K562 (cell line): ENCODE results near the gene IFRD1. TPM values are rescaled to one million over a fixed set of nuclear protein-coding genes. Genes with fewer than 3 reads are reported as not detected.

Experiments
- CXXC5 ChIP-seq: fragments of 250-450 bp; sonication (Bioruptor Pico); IDR thresholded peaks from 2 replicates; pipeline ENCODE4 v1.8.0; 2022; ENCODE audit warnings: inconsistent platforms, mild to moderate bottlenecking, moderate library complexity
- ERF ChIP-seq: fragments of 450-650 bp; formaldehyde crosslinking; IDR thresholded peaks from 2 replicates; pipeline ENCODE4 v1.4.0; 2020; ENCODE audit warnings: mild to moderate bottlenecking, mixed read lengths
- HNRNPUL1 ChIP-seq: fragments of 200-400 bp; formaldehyde crosslinking; IDR thresholded peaks from 2 replicates; pipeline ENCODE4 v1.6.1; 2017; ENCODE audit warnings: low read length
- PHB2 ChIP-seq: fragments of 450-650 bp; IDR thresholded peaks from 2 replicates; pipeline ENCODE4 v1.6.1; 2017; ENCODE audit warnings: low read depth
- PML ChIP-seq: IDR thresholded peaks from 2 replicates; pipeline ENCODE4 v1.6.1; 2012; ENCODE audit warnings: low read length, inconsistent platforms
- RERE ChIP-seq: sonication (generic); formaldehyde crosslinking; IDR thresholded peaks from 2 replicates; pipeline ENCODE4 v1.8.0; 2023; ENCODE audit warnings: missing genetic modification reagents, mild to moderate bottlenecking, borderline replicate concordance
- SP2 ChIP-seq: IDR thresholded peaks from 2 replicates; pipeline ENCODE4 v1.6.1; 2011; ENCODE audit warnings: mild to moderate bottlenecking, low read depth, low read length, moderate library complexity; ENCODE audit not compliant: poor library complexity, severe bottlenecking; ENCODE audit errors: extremely low read depth
- ZBTB12 ChIP-seq: fragments of 250-450 bp; sonication (Bioruptor Pico); IDR thresholded peaks from 2 replicates; pipeline ENCODE4 v1.4.0; 2020
- ZNF12 ChIP-seq: sonication (generic); formaldehyde crosslinking; IDR thresholded peaks from 2 replicates; pipeline ENCODE4 v1.4.0; 2020; ENCODE audit warnings: mild to moderate bottlenecking, missing genetic modification reagents
- ZNF785 ChIP-seq: fragments of 250-450 bp; sonication (Bioruptor Pico); IDR thresholded peaks from 2 replicates; pipeline ENCODE4 v1.4.0; 2020; ENCODE audit warnings: mild to moderate bottlenecking
- polyA plus RNA-seq, 8 experiments: library from polyadenylated mRNA; depleted of rRNA in 4 of 8; stranded (reverse) in 5 of 8; unstranded in 3 of 8; fragments of >200 nt; fragmentation: Nextera tagmentation in 2 of 8; fragmentation: Illumina TruSeq in 1 of 8; extraction: Ambion mirVana in 2 of 8; extraction: Trizol in 1 of 8; gene quantifications; 2 replicates each; pipeline versions ENCODE4 v1.2.1 to v1.2.3, GENCODE V29; 2011 to 2014; ENCODE audit warnings: inconsistent platforms in 1 of 8, missing spikeins in 1 of 8
- total RNA-seq, 7 experiments: library from RNA; depleted of rRNA in 6 of 7; stranded (reverse); fragments of >200 nt in 6 of 7; fragmentation: Illumina TruSeq in 2 of 7; extraction: Trizol in 2 of 7; gene quantifications; 2 replicates each; pipeline versions ENCODE4 v1.2.1 to v1.2.3, GENCODE V29; 2011 to 2021; ENCODE audit warnings: low replicate concordance in 1 of 7
- TF ChIP-seq, protein P1 (sequence below): fragments of 200-800 bp; sonication (Bioruptor generic); IDR thresholded peaks from 2 replicates; pipeline ENCODE4 v1.6.1; 2016; ENCODE audit warnings: missing genetic modification characterization, missing compliant biosample characterization
- TF ChIP-seq, protein P2 (sequence below): fragments of 250-450 bp; sonication (Bioruptor Pico); IDR thresholded peaks from 2 replicates; pipeline ENCODE4 v1.8.0; 2021; ENCODE audit warnings: moderate library complexity, mild to moderate bottlenecking, inconsistent platforms

IFRD1 gene
- total and polyA plus RNA-seq, 9 of the 15 experiments (the other 6 are each of a cell fraction or from before 2014, with no cell fraction given), result 27.6 to 81.8 (median 68.1) TPM

DNA sequence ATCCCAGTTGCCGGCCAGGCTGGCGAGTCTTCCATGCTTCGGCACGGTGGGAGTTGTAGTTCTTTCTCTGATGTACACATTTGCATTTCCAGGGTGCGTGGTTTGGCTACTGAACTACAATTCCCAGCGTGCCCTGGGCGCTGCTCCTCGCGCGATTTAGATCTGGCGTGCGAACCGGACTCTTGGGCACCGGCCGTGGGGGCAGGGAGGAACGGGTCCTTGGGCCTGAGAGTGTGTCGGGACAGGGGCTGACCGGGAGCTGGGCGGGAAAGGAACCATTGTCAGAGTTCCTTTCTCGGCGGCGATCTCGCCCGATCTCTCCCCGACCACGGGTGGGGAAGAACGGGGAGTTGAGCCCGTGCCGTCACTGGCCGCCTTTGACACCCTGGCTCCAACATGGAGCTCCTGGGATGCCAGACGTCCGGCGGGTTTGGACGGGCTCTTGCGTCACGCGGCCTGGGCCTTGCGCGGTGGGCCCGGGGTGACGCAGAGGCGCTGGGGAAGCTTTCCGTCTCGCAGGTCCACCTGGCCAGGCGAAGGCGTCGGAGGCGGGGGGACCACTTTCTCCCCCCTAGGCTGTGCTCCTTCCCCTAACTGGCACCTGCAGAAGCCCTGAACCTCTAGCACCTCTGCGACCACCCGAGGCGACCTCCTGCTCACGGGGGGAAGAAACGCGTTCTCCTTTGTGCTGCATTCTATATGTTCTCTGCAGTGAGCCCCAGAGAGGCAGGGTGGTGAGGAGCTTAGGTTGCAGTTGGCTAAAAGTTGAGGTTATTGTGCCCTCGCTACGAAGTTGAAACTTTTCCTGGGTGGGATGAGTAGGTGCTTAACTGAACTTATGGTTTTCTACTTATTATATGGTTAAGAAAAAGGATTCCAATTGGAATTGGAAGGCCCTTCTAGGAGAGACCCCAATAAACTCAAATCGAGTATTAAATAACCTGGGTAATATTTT is 824 bp downstream of the IFRD1 start (continued):
- TF ChIP-seq, protein P1, sequence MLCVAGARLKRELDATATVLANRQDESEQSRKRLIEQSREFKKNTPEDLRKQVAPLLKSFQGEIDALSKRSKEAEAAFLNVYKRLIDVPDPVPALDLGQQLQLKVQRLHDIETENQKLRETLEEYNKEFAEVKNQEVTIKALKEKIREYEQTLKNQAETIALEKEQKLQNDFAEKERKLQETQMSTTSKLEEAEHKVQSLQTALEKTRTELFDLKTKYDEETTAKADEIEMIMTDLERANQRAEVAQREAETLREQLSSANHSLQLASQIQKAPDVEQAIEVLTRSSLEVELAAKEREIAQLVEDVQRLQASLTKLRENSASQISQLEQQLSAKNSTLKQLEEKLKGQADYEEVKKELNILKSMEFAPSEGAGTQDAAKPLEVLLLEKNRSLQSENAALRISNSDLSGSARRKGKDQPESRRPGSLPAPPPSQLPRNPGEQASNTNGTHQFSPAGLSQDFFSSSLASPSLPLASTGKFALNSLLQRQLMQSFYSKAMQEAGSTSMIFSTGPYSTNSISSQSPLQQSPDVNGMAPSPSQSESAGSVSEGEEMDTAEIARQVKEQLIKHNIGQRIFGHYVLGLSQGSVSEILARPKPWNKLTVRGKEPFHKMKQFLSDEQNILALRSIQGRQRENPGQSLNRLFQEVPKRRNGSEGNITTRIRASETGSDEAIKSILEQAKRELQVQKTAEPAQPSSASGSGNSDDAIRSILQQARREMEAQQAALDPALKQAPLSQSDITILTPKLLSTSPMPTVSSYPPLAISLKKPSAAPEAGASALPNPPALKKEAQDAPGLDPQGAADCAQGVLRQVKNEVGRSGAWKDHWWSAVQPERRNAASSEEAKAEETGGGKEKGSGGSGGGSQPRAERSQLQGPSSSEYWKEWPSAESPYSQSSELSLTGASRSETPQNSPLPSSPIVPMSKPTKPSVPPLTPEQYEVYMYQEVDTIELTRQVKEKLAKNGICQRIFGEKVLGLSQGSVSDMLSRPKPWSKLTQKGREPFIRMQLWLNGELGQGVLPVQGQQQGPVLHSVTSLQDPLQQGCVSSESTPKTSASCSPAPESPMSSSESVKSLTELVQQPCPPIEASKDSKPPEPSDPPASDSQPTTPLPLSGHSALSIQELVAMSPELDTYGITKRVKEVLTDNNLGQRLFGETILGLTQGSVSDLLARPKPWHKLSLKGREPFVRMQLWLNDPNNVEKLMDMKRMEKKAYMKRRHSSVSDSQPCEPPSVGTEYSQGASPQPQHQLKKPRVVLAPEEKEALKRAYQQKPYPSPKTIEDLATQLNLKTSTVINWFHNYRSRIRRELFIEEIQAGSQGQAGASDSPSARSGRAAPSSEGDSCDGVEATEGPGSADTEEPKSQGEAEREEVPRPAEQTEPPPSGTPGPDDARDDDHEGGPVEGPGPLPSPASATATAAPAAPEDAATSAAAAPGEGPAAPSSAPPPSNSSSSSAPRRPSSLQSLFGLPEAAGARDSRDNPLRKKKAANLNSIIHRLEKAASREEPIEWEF, result no peak
- TF ChIP-seq PHB2 (no peak), ERF (CRISPR knock-in tag) (peak; percentile 52; the same call in 1 of the 2 replicates), ZNF12 (CRISPR knock-in tag) (no peak; the same call in 1 of the 2 replicates), HNRNPUL1 (no peak), PML (no peak; the same call in 1 of the 2 replicates), ZBTB12 (CRISPR knock-in tag) (peak; percentile 40; the same call in 1 of the 2 replicates), RERE (CRISPR knock-in tag) (peak; percentile 82; the same call in 1 of the 2 replicates), CXXC5 (CRISPR knock-in tag) (peak; percentile 83), ZNF785 (CRISPR knock-in tag) (no peak), SP2 (no peak)
- TF ChIP-seq, protein P2, sequence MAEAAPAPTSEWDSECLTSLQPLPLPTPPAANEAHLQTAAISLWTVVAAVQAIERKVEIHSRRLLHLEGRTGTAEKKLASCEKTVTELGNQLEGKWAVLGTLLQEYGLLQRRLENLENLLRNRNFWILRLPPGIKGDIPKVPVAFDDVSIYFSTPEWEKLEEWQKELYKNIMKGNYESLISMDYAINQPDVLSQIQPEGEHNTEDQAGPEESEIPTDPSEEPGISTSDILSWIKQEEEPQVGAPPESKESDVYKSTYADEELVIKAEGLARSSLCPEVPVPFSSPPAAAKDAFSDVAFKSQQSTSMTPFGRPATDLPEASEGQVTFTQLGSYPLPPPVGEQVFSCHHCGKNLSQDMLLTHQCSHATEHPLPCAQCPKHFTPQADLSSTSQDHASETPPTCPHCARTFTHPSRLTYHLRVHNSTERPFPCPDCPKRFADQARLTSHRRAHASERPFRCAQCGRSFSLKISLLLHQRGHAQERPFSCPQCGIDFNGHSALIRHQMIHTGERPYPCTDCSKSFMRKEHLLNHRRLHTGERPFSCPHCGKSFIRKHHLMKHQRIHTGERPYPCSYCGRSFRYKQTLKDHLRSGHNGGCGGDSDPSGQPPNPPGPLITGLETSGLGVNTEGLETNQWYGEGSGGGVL (CRISPR knock-in tag), result no peak
